Measurements from ENCODE around the gene ZNF648. TPM values are rescaled to one million over a fixed set of nuclear protein-coding genes. Genes with fewer than 3 reads are reported as not detected.

The ZNF648 gene
- total RNA-seq, 1 donor from 2014 or later, result not detected

DNA sequence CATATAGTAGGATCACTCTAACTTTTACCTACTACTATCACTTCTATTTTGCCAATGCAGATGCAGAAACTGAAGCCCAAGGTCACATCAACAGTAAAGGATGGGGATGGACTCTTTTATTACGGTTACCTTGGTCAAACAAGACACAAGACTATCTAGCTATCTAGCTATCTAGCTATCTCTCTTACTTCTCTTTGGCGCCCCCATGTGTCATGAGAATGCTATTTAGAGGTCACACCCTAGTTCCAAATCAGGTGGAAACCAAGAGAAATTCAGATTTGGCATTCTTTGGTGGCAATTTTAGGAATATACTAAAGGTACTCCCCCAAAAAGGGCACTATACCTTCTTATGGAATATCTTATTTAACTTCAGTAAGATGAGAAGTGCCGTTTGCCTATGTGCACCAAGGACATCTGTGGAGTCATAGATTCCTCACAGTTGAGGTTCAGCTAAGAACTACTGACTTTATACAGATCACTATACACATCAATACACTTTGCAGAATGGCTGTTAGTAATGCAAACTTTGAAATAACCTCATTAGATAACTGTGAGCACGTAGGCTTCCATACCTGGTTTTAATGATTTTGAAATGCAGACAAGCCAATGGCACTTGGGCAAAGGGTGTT, 6.7 kb downstream of the ZNF648 start:
- Histone ChIP-seq H3K4me1 (no peaks in the 10 kb centered on the region), H3K4me3 (no peak overlapping the region), H3K27me3 (no peaks in the 10 kb centered on the region), H3K27ac (no peak overlapping the region), H3K9me3 (no peaks in the 10 kb centered on the region), H3K36me3 (no peaks in the 10 kb centered on the region)
- intact Hi-C loops (cut with DNase I), result no loop called here
- no peak for DNase-seq (ENCODE audit: extremely low spot score in 2 of 2)
- TF ChIP-seq, protein P1, sequence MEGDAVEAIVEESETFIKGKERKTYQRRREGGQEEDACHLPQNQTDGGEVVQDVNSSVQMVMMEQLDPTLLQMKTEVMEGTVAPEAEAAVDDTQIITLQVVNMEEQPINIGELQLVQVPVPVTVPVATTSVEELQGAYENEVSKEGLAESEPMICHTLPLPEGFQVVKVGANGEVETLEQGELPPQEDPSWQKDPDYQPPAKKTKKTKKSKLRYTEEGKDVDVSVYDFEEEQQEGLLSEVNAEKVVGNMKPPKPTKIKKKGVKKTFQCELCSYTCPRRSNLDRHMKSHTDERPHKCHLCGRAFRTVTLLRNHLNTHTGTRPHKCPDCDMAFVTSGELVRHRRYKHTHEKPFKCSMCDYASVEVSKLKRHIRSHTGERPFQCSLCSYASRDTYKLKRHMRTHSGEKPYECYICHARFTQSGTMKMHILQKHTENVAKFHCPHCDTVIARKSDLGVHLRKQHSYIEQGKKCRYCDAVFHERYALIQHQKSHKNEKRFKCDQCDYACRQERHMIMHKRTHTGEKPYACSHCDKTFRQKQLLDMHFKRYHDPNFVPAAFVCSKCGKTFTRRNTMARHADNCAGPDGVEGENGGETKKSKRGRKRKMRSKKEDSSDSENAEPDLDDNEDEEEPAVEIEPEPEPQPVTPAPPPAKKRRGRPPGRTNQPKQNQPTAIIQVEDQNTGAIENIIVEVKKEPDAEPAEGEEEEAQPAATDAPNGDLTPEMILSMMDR (IDR thresholded peaks at IDR 0.05), result peak in 1 of 3 experiments; percentile 31
- no peak for TF ChIP-seq POLR2A (IDR thresholded peaks at IDR 0.05)

DNA sequence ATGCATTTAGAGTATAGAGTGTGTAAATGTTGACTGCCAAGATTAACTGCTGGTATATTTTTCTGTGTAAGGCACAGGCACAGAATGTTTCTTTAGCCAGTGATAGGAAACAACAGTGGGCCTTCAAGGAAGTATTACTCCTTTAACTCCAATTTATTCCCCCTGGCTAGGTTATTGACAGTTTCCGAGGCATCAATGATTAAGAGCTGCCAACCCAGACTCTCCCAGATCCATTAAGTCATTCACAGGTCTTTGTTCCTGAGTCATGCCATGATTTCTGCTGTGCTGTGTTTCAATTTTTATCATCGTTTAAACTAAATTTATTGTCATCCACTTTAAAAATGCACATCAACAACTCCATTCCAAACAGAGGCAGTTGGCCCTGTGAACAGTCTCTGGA, 9.2 kb downstream of the ZNF648 start:
- no peak for TF ChIP-seq POLR2AphosphoS5 (IDR thresholded peaks at IDR 0.05; ENCODE audit: insufficient read depth in 1 of 2, low read depth in 1 of 2)
- no peak for DNase-seq (ENCODE audit: extremely low spot score in 2 of 2)
- Histone ChIP-seq H3K4me1 (no peaks in the 10 kb centered on the region), H3K27ac (no peak overlapping the region), H3K27me3 (no peaks in the 10 kb centered on the region), H3K4me3 (no peak overlapping the region), H3K9me3 (no peaks in the 10 kb centered on the region), H3K36me3 (no peaks in the 10 kb centered on the region)
- intact Hi-C loops (cut with DNase I), result no loop called here

DNA sequence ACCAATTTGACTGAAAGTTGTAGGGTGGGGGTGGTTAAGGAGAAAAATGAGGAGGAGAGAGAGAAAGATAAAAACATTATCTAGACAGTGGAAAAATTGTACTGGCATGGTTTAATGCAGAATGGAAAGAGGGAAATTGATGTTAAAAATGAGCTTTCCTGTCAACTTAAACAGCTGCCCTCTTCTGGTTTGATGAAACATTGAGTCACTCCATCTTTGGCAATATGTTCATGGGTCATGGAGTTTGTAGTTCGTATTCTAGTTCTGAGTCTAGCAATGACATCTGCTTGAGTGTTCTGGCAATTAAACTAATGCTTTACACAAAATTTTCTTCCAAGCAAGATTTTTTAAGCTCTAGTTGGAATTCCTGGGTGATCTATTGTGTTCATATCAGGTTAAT, 9.6 kb downstream of the ZNF648 start:
- no peaks in the 10 kb centered on the region for H3K9me3 ChIP-seq
- intact Hi-C loops (cut with DNase I), result no loop called here
- H3K27ac ChIP-seq, result no peak overlapping the region
- H3K4me3 ChIP-seq, result no peak overlapping the region
- no peak for DNase-seq (ENCODE audit: extremely low spot score in 2 of 2)
- no peaks in the 10 kb centered on the region for H3K27me3 ChIP-seq
- no peaks in the 10 kb centered on the region for H3K36me3 ChIP-seq
- TF ChIP-seq POLR2A (IDR thresholded peaks at IDR 0.05) (no peak), POLR2AphosphoS5 (IDR thresholded peaks at IDR 0.05; ENCODE audit: insufficient read depth in 1 of 2, low read depth in 1 of 2) (no peak)
- TF ChIP-seq, protein P1 (IDR thresholded peaks at IDR 0.05), result no peak
- H3K4me1 ChIP-seq, result no peaks in the 10 kb centered on the region

DNA sequence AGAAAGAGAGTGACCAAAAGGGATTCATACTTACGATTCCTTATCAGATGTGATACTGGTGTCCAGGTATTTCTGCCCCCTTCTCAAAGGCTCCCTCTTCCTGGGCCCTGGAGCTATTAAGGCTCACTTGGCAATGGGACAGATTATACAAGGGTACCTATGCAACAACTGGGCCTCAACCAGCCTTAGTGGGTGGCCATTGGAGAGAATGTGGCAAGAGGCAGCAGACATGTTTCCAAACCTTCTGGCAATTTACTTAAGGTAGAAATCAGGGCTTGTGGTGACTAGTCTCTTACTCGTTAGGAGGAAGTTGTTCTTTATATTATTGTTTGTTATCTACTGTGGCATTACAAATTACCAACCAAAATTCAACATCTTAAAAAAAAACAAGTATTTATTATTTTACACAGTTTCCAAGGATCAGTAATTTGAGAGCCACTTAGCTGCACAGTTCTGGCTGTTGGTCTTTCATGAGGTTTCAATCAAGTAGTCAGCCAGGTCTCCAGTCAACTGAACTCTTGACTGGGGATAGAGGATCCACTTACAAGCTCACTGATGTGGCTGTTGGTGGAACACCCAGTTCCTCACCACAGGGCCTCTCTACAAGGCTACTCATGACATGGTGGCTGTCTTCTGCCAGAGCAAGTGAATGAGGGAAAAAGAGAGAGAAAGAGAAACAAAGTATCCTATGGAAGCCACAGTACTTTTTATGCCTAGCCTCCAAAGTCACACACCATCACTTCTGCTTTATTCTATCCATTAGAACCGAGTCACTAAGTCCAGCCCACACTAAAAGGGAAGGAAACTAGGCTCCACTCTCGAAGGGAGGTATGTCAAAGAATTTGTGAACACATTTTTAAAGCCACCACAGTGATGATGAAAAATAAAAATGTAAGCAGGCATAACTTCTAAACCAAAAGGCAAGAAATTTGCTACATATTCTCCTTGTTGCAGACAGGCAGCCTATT, 10.7 kb downstream of the ZNF648 start:
- TF ChIP-seq POLR2AphosphoS5 (IDR thresholded peaks at IDR 0.05; ENCODE audit: insufficient read depth in 1 of 2, low read depth in 1 of 2) (no peak), POLR2A (IDR thresholded peaks at IDR 0.05) (no peak)
- TF ChIP-seq, protein P1 (IDR thresholded peaks at IDR 0.05), result no peak
- intact Hi-C loops (cut with DNase I), result no loop called here
- DNase-seq (ENCODE audit: extremely low spot score in 2 of 2), result no peak
- Histone ChIP-seq H3K27ac (no peak overlapping the region), H3K4me1 (no peaks in the 10 kb centered on the region), H3K36me3 (no peaks in the 10 kb centered on the region), H3K4me3 (no peak overlapping the region), H3K27me3 (no peaks in the 10 kb centered on the region), H3K9me3 (no peaks in the 10 kb centered on the region)

DNA sequence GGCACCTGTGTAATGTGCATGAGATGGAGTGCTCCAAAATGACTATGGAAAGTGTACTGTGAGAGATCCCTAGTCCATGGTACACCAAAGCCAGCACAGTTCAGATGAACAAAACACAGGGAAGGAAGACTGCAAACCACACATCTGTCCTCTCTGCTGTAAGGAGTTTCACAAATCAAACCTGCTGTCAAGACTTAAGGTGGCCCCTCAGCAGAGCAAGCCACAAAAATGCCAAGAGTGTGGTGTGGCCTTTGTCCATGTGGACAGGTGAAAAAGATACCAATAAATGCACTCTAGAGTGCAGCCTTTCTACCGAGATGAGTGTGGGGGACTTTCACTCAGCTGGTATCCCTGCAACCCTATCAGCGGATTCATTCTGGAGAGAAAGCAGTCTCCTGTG, 12.9 kb downstream of the ZNF648 start:
- no peak overlapping the region for H3K4me3 ChIP-seq
- no peaks in the 10 kb centered on the region for H3K36me3 ChIP-seq
- no peak for TF ChIP-seq POLR2A (IDR thresholded peaks at IDR 0.05)
- TF ChIP-seq, protein P1 (IDR thresholded peaks at IDR 0.05), result no peak
- no peak overlapping the region for H3K27ac ChIP-seq
- no peaks in the 10 kb centered on the region for H3K27me3 ChIP-seq
- intact Hi-C loops (cut with DNase I), result no loop called here
- no peaks in the 10 kb centered on the region for H3K9me3 ChIP-seq
- no peaks in the 10 kb centered on the region for H3K4me1 ChIP-seq
- DNase-seq (ENCODE audit: extremely low spot score in 2 of 2), result no peak

All from vagina (tissue), 2 donors.